T-helper 22 cell (primary cell): Measurements from ENCODE around the gene GDPD4.

Source experiments
- DNase-seq: peaks from one replicate; pipeline ENCODE4 v3.0.0-alpha.2; 2020; ENCODE audit warnings: low read depth

Gene GDPD4

GRCh38 chr11:77175021-77175842 lies 126.3 kb downstream of the GDPD4 start:
- no peak for DNase-seq

- no peak for DNase-seq
Observed at GRCh38 chr11:77174559-77174958, 126.9 kb downstream of the GDPD4 start.

GRCh38 chr11:77173494-77173893 lies 128.0 kb downstream of the GDPD4 start:
- DNase-seq, result no peak

GRCh38 chr11:77172666-77172982 lies 128.9 kb downstream of the GDPD4 start:
- no peak for DNase-seq

GRCh38 chr11:77171885-77172665 lies 129.4 kb downstream of the GDPD4 start:
- DNase-seq, result no peak

GRCh38 chr11:77171254-77171653 lies 130.2 kb downstream of the GDPD4 start:
- DNase-seq, result no peak

GRCh38 chr11:77170107-77170506 lies 131.4 kb downstream of the GDPD4 start:
- DNase-seq, result no peak

GRCh38 chr11:77167791-77168190 lies 133.7 kb downstream of the GDPD4 start:
- DNase-seq, result no peak

GRCh38 chr11:77167111-77167626 lies 134.3 kb downstream of the GDPD4 start:
- DNase-seq, result no peak
